KMS-11 (cell line): ENCODE measurements around the gene ANGEL1.

Experiments
- H2AFZ ChIP-seq: fragments of 200-600 bp; sonication (generic); 2 replicates; pipeline ENCODE4 v1.6.1; 2016; ENCODE audit warnings: antibody characterized with exemption, mixed run types, low read depth
- H3K27ac ChIP-seq: fragments of 200-600 bp; sonication (generic); 2 replicates; pipeline ENCODE4 v1.6.1; 2016; ENCODE audit warnings: mild to moderate bottlenecking, mixed run types
- H3K27me3 ChIP-seq: fragments of 200-600 bp; sonication (generic); 2 replicates; pipeline ENCODE4 v1.6.1; 2017; ENCODE audit warnings: mild to moderate bottlenecking, low read depth, mixed run types, moderate library complexity; ENCODE audit not compliant: insufficient read depth
- H3K36me3 ChIP-seq: fragments of 200-600 bp; sonication (generic); 2 replicates; pipeline ENCODE4 v1.6.1; 2017; ENCODE audit warnings: mild to moderate bottlenecking, mixed run types; ENCODE audit not compliant: insufficient read depth
- H3K4me1 ChIP-seq: fragments of 200-600 bp; sonication (generic); 2 replicates; pipeline ENCODE4 v1.6.1; 2016; ENCODE audit warnings: mild to moderate bottlenecking, low read depth, mixed run types; ENCODE audit not compliant: poor library complexity, severe bottlenecking
- H3K4me2 ChIP-seq: fragments of 200-600 bp; sonication (generic); 2 replicates; pipeline ENCODE4 v1.7.0; 2016; ENCODE audit warnings: mild to moderate bottlenecking, mixed run types
- H3K4me3 ChIP-seq: fragments of 200-600 bp; sonication (generic); IDR thresholded peaks from 2 replicates; pipeline ENCODE4 v1.6.1; 2017; ENCODE audit warnings: low read depth, low read length, mixed read lengths; ENCODE audit not compliant: insufficient read depth
- H3K79me2 ChIP-seq: fragments of 200-600 bp; sonication (generic); 2 replicates; pipeline ENCODE4 v1.6.1; 2016; ENCODE audit warnings: low read depth, mixed run types; ENCODE audit not compliant: insufficient read depth
- H3K9ac ChIP-seq: fragments of 200-600 bp; sonication (generic); 2 replicates; pipeline ENCODE4 v1.6.1; 2016; ENCODE audit warnings: mild to moderate bottlenecking, mixed run types
- H4K20me1 ChIP-seq: fragments of 200-600 bp; sonication (generic); 2 replicates; pipeline ENCODE4 v1.6.1; 2016; ENCODE audit warnings: mild to moderate bottlenecking, mixed run types; ENCODE audit not compliant: insufficient read depth
- TF ChIP-seq, protein P1 (sequence below): fragments of 200-600 bp; sonication (generic); conservative IDR thresholded peaks from 2 replicates; pipeline ENCODE4 v1.6.1; 2017; ENCODE audit warnings: low read depth, mild to moderate bottlenecking, antibody characterized with exemption, low read length, moderate library complexity, mixed read lengths

The ANGEL1 gene

DNA sequence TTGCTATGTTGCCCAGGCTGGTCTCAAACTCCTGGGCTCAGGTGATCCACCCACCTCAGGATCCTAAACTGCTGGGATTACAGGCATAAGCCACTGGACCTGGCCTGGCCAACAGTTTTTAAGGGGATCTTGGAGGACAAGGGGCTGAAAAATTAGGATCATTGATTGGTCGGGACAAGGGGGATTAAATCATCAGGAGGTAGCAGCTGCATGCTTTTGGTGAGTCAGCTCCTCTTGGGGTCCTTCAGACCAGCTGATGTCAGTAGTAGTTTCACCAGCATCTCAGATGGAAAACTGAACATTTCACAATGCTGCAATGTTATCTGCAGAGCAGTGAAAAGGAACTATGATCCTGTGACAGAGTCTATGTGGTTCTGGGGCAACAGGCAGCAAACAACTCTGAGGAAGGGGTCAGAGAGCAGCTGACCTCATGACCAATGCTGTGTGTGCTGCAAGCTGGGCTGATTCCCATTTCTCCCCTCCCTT is 19.9 kb upstream of the ANGEL1 start:
- H3K9ac ChIP-seq = no peak overlapping the region
- no peak overlapping the region for H3K27ac ChIP-seq
- no peak overlapping the region for H3K4me3 ChIP-seq
- no peaks in the 10 kb centered on the region for H3K27me3 ChIP-seq
- no peaks in the 10 kb centered on the region for H3K4me1 ChIP-seq
- no peaks in the 10 kb centered on the region for H4K20me1 ChIP-seq
- no peak overlapping the region for H2AFZ ChIP-seq
- no peaks in the 10 kb centered on the region for H3K36me3 ChIP-seq
- H3K4me2 ChIP-seq = no peak overlapping the region
- H3K79me2 ChIP-seq = no peaks in the 10 kb centered on the region
- TF ChIP-seq, protein P1, sequence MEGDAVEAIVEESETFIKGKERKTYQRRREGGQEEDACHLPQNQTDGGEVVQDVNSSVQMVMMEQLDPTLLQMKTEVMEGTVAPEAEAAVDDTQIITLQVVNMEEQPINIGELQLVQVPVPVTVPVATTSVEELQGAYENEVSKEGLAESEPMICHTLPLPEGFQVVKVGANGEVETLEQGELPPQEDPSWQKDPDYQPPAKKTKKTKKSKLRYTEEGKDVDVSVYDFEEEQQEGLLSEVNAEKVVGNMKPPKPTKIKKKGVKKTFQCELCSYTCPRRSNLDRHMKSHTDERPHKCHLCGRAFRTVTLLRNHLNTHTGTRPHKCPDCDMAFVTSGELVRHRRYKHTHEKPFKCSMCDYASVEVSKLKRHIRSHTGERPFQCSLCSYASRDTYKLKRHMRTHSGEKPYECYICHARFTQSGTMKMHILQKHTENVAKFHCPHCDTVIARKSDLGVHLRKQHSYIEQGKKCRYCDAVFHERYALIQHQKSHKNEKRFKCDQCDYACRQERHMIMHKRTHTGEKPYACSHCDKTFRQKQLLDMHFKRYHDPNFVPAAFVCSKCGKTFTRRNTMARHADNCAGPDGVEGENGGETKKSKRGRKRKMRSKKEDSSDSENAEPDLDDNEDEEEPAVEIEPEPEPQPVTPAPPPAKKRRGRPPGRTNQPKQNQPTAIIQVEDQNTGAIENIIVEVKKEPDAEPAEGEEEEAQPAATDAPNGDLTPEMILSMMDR = no peak

DNA sequence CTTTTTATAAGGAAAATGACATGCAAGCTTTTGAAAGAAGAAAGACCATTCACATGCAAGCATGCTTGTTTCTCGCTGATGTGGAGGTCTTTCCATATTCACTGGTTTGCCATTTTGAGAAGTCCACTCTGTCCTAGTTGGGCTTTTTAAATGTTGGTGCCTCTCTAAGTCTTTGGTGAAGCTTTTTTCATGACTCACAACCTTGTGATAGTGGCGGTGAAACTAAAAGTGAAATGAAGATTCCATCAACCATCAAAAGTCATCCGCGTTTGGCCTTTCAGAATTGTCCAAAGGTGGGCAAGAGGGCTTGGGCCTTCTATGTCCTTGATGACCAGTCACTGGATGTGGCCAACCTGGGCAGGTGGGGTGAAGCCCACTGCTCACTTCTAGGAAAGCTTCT is 17.9 kb upstream of the ANGEL1 start:
- TF ChIP-seq, protein P1 = no peak
- H3K4me2 ChIP-seq = no peak overlapping the region
- H3K27me3 ChIP-seq = no peaks in the 10 kb centered on the region
- no peak overlapping the region for H3K4me3 ChIP-seq
- H2AFZ ChIP-seq = no peak overlapping the region
- H3K4me1 ChIP-seq = no peaks in the 10 kb centered on the region
- H3K36me3 ChIP-seq = no peaks in the 10 kb centered on the region
- H3K27ac ChIP-seq = no peak overlapping the region
- no peaks in the 10 kb centered on the region for H3K79me2 ChIP-seq
- no peaks in the 10 kb centered on the region for H4K20me1 ChIP-seq
- no peak overlapping the region for H3K9ac ChIP-seq

DNA sequence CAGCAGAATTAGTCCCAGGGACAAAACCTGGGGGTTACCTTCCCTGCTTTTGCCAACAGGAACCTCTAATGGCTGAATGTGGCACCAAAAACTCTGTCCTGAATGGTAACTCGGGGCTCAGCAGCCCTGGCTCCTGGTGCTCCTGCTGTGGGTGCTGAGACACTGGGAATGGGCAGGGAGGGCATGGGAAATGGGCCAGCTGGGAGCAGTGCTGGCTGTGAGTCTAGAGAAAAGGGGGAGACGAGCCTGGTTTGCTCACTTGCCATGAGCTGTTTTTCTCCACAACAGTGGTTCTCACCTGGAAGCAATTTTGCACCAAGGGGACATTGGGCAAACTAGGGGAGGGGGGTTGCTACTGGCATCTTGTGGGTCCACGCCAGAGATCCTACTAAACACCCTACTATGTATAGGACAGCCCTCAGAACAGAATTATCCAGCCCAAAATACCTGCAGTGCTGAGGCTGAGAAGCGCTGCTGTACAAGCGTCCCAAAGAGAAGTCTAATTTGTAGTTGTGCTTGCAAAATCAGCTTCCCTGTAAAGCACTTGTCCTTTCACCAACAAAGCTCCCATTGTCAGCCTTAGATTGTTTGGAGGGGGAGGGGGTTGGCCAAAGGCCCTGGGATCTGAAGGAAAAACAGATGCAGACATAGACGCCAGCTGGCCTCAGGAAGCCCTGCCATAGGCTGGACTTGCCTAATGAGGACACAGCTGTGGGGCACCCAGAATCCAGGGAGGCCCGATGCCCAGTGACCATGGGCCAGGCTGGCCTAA is 17.2 kb upstream of the ANGEL1 start:
- Histone ChIP-seq H3K36me3 (no peaks in the 10 kb centered on the region), H3K27ac (no peak overlapping the region), H3K9ac (no peak overlapping the region), H3K4me2 (no peak overlapping the region), H4K20me1 (no peaks in the 10 kb centered on the region), H3K4me3 (no peak overlapping the region), H3K79me2 (no peaks in the 10 kb centered on the region), H3K27me3 (no peaks in the 10 kb centered on the region), H3K4me1 (no peaks in the 10 kb centered on the region), H2AFZ (no peak overlapping the region)
- TF ChIP-seq, protein P1 = no peak

DNA sequence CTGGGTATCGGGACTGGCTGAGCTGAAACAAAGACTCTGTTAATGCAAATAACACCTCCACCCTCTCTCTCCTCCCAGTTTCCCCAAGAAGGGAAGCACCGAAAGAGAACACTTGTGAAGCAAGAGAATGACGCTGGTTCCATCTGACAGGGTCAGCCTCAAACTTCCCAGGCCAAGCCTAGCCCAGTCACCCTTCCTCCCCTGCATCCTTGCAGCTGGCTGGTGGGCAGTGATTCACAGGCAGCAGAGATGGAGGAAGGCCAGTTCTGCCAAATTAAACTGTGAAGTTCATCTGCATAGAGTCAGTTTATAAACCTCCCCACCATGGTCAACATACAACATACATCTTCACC is 16.3 kb upstream of the ANGEL1 start:
- Histone ChIP-seq H3K4me3 (no peak overlapping the region), H3K79me2 (no peaks in the 10 kb centered on the region), H3K27ac (no peak overlapping the region), H2AFZ (no peak overlapping the region), H3K36me3 (no peaks in the 10 kb centered on the region), H3K4me2 (no peak overlapping the region), H3K27me3 (no peaks in the 10 kb centered on the region), H4K20me1 (no peaks in the 10 kb centered on the region), H3K4me1 (no peaks in the 10 kb centered on the region), H3K9ac (no peak overlapping the region)
- TF ChIP-seq, protein P1 = no peak
